ENCODE data around the gene ZFP1.
"Not testable (repeated sequence)": the region's sequence is repeated elsewhere in the genome, so short reads cannot be mapped to it uniquely, and the experiment has no call there.

The ZFP1 gene

DNA sequence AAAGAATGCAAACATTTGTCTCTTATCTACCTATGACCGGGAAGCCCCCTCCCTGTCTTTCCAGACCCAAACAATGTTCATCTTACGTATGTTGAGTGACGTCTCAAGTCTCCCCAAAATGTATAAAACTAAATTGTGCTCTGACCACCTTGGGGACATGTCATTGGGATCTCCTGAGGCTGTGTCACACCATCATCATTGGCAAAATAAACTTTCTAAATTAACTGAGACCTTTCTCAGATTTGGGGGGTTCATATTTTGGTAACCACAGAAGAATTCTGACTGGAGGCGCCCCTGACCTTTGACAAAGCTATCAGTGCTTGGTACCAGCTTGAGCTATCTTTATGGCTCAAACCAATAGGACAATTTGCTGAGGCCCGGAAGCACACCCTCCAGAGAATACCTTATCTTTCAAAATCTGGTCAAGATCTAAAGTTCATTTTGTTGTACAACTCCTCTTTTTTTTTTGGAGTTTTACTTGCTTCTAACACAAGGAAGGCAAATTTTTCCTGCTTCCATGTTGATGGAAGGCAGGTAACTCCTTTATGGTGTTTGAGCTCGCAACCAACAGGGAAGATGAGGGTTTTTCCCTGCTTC is 29.3 kb upstream of the ZFP1 start:
- Mint-ChIP-seq H3K36me3 (ENCODE audit: low read depth) (peaks cover 8% of the 10 kb centered on the region), H3K4me1 (ENCODE audit: low read depth) (peaks cover 14% of the 10 kb centered on the region), H3K9me3 (peaks cover 19% of the 10 kb centered on the region), H3K4me3 (no peak overlapping the region), H3K27me3 (peaks cover 8% of the 10 kb centered on the region), H3K27ac (no peak overlapping the region)
- intact Hi-C loops (cut with micrococcal nuclease) = no loop called here

DNA sequence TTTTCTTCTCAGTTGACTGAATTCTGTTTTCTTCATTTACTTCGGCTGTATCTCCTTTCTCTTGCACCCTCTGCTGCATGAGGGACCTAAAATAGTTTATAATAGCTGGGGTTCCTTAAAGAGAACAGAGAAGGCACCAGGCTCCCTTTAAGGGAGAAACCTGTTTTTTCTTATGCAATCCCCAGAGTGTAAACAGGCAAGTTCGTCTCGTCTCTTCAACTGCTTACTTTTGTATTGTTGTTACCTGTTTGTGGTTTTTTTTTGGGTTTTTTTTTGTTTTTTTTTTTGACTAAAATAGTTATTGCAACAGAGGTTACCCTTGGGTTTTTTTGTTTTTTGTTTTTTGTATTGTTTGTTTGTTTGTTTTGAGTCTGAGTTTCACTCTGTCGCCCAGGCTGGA is 28.1 kb upstream of the ZFP1 start:
- Mint-ChIP-seq H3K36me3 (ENCODE audit: low read depth) (no peaks in the 10 kb centered on the region), H3K4me3 (no peak overlapping the region), H3K27ac (no peak overlapping the region), H3K9me3 (peaks cover 19% of the 10 kb centered on the region), H3K4me1 (ENCODE audit: low read depth) (peaks cover 14% of the 10 kb centered on the region), H3K27me3 (peaks cover 3% of the 10 kb centered on the region)
- intact Hi-C loops (cut with micrococcal nuclease) = no loop called here

DNA sequence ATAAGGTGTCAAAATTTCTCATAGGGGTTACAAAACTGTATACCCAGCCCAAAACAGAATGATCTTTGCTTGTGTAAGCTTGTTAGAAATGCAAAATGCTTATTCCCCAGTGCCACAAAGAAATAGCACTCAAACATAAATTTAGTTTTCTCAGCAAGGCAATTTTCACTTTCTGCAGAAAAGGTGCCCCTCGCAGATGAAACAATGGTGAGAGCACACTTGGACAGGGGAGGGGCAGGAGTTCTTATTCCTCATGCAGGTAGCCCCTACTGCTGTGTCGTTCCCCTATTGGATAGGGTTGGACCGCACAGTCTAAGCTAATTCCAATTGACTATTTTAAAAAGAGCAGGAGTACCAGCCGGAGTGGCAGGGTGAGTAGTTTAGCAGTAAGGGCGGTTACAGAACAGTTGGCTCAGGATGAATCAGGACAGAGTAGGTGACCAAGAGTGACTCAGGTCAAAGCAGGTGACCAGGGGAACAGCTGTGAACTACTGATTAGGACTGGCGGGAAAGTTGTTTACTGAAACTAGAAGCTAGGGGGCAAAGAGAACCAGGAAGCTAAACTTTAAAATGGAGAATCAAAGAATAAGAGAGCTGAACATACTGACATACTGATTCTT is 26.3 kb upstream of the ZFP1 start:
- Mint-ChIP-seq H3K4me1 (ENCODE audit: low read depth) (no peaks in the 10 kb centered on the region), H3K27ac (no peak overlapping the region), H3K9me3 (peaks cover 20% of the 10 kb centered on the region), H3K4me3 (no peak overlapping the region), H3K36me3 (ENCODE audit: low read depth) (no peaks in the 10 kb centered on the region), H3K27me3 (peaks cover 3% of the 10 kb centered on the region)
- intact Hi-C loops (cut with micrococcal nuclease) = no loop called here

DNA sequence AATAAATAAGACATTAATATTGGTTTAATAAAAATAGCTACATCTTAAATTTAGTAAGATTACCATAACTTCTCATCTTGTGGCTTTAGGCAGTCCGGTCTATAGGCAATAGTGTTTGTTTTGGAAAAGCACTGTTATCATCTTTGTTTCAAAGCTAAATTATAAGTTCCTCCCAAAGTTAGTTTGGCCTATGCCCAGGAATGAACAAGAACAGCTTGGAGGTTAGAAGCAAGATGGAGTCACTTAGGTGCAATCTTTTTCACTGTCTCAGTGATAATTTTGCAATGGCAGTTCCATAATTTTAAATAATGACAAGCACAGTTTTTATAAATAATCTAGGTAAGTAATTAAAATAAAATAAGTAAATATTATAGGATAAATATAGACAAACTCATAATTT is 25.7 kb upstream of the ZFP1 start:
- Mint-ChIP-seq H3K9me3 (peaks cover 25% of the 10 kb centered on the region), H3K27me3 (peaks cover 4% of the 10 kb centered on the region), H3K36me3 (ENCODE audit: low read depth) (no peaks in the 10 kb centered on the region), H3K4me1 (ENCODE audit: low read depth) (no peaks in the 10 kb centered on the region), H3K4me3 (no peak overlapping the region), H3K27ac (no peak overlapping the region)
- intact Hi-C loops (cut with micrococcal nuclease) = no loop called here

DNA sequence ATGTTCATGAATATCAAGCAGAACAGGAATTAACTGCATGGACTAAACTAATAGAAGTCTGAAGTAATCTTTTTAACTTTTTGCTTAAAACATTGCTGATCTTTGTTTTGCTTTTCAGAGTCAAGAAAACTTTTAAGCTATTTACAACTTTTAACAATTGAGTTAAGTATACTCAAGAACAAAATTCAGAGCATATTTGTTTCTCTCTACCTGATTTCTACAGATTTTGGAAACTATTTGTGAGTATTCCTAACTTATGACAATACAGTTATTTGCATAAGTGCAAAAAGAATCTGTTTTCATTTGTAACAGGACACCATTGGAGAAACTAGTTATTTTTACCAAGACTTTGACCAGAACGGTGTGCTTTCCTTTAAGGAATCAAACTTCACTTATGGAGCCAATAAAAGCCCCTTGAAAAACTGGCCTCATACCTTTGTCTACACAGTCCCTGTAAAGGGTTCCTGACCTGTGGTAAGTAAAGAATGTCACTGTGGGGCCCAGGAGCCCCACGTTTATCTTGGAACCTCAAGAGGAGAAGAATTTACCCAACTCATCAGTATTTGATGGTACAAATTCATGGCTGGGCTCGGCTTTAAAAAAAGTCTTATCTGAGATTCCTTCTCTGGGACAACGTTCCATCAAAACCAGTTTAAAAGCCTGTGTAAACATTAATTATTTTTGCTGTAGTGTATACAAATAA is 20.5 kb upstream of the ZFP1 start:
- Mint-ChIP-seq H3K27ac (no peak overlapping the region), H3K4me1 (ENCODE audit: low read depth) (peaks cover 13% of the 10 kb centered on the region), H3K36me3 (ENCODE audit: low read depth) (no peaks in the 10 kb centered on the region), H3K27me3 (peaks cover 36% of the 10 kb centered on the region), H3K4me3 (no peak overlapping the region), H3K9me3 (peaks cover 7% of the 10 kb centered on the region)
- intact Hi-C loops (cut with micrococcal nuclease) = no loop called here

DNA sequence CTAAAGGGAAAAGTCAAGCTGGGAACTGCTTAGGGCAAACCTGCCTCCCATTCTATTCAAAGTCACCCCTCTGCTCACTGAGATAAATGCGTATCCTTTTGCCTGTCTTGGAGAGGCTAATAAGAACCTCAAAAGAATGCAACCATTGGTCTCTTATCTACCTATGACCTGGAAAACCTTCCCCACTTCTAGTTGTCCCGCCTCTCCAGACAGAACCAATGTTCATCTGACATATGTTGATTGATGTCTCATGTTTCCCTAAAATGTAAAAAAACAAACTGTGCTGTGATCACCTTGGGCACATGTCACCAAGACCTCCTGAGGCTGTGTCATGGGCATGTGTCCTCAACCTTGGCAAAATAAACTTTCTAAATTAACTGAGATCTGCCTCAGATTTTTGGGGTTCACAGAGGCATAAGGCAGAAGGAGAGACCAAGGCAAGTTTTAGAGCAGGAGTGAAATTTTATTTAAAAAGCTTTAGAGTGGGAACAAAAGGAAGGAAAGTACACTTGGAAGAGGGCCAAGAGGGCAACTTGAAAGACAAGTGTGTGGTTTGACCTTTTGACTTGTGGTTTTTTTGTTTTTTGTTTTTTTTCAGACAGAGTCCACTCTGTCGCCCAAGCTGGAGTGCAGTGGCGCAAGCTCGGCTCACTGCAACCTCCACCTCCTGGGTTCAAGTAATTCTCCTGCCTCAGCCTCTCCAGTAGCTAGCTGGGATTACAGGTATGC is 18.7 kb upstream of the ZFP1 start:
- H3K9me3 Mint-ChIP-seq; H3K4me3 Mint-ChIP-seq; H3K27ac Mint-ChIP-seq; intact Hi-C loops (cut with micrococcal nuclease); H3K36me3 Mint-ChIP-seq (ENCODE audit: low read depth): not testable (repeated sequence)
- peaks cover 37% of the 10 kb centered on the region for H3K27me3 Mint-ChIP-seq
- peaks cover 13% of the 10 kb centered on the region for H3K4me1 Mint-ChIP-seq (ENCODE audit: low read depth)

DNA sequence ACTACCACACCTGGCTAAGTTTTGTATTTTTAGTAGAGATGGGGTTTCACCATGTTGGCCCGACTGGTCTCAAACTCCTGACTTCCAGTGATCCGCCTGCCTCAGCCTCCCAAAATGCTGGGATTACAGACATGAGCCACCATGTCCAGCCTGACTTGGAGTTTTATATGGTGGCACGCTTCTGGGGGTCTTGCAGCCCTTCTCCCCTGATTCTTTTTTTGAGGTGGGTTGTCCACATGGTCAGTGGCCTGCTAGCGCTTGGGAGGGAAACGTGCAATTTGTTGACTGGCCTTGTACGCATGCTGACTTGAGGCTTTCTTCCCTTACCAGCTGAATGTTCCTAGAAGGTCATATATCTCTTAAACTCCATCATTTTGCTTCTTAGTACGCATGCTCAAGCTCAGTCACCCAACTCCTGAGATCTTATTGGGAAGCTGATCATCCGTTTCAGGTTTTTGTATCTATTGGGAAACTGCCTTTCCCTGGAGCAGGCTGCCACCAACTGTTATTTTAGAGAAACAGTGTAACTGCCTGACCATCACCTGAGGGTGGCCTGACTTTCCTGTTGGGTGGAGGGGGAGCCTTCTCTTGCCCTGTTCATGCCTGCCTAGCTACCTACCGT is 18.1 kb upstream of the ZFP1 start:
- no peak overlapping the region for H3K4me3 Mint-ChIP-seq
- intact Hi-C loops (cut with micrococcal nuclease) = no loop called here
- peaks cover 7% of the 10 kb centered on the region for H3K9me3 Mint-ChIP-seq
- H3K27me3 Mint-ChIP-seq = peaks cover 37% of the 10 kb centered on the region
- no peaks in the 10 kb centered on the region for H3K36me3 Mint-ChIP-seq (ENCODE audit: low read depth)
- H3K27ac Mint-ChIP-seq = no peak overlapping the region
- peaks cover 13% of the 10 kb centered on the region for H3K4me1 Mint-ChIP-seq (ENCODE audit: low read depth)

DNA sequence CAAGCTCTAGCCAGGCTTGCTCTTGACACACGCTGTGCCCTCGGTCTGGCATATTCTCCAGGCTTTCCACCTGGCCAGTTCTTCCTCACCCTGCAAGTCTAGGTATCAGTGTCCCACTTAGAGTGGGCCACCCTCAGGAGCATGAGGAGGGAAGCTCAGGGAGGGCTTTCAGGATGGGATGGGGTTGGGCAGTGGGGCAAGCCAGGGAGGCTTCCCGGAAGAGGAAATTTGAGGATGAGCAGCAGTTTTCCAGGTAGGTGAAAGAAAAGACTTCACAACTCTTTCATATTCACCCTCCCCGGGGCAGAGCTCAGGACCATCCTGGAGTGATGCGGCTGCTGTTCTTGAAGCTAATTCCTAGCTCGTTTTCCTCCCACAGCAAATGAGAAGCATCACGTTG is 17.2 kb upstream of the ZFP1 start:
- Mint-ChIP-seq H3K9me3 (peaks cover 7% of the 10 kb centered on the region), H3K4me1 (ENCODE audit: low read depth) (peaks cover 13% of the 10 kb centered on the region), H3K27me3 (peaks cover 39% of the 10 kb centered on the region), H3K36me3 (ENCODE audit: low read depth) (no peaks in the 10 kb centered on the region), H3K27ac (no peak overlapping the region), H3K4me3 (no peak overlapping the region)
- intact Hi-C loops (cut with micrococcal nuclease) = no loop called here

DNA sequence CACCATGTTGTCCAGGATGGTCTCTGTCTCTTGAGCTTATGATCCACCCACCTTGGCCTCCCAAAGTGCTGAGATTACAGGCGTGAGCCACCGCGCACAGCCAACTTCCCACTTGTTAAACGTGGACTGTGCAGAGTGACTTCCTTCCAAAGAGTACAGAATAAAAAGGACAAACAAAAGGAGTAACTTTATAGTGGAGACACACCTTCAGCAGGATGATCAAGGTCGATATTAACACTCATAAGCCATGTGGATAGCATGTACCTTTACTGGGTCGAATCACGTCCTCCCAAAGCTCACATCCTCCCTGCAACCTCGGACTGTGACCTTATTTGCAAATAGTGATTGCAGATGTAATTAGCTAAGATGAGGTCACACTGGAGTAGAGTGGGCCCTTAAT is 10.1 kb upstream of the ZFP1 start:
- Mint-ChIP-seq H3K27me3 (peaks cover 14% of the 10 kb centered on the region), H3K27ac (no peak overlapping the region), H3K4me3 (no peak overlapping the region), H3K4me1 (ENCODE audit: low read depth) (peaks cover 7% of the 10 kb centered on the region), H3K9me3 (no peaks in the 10 kb centered on the region), H3K36me3 (ENCODE audit: low read depth) (no peaks in the 10 kb centered on the region)
- intact Hi-C loops (cut with micrococcal nuclease) = no loop called here

DNA sequence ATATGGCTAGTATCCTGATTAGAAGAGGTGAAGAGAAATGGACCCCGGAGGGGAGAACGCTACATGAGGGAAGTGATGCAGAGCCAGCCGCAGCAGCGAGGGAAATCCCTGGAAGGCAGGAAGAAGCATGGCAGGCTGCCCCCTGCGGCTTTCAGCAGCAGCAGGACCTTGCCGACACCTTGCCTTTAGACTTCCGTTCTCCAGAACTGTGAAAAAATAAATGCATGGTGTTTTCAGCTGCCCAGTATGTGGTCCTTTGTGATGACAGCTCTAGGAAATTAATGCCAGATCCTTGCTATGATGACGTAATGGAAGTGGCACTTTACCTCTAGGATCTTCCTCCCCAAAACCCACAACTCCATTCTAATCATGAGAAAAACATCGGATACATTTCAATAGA is 9.7 kb upstream of the ZFP1 start:
- Mint-ChIP-seq H3K36me3 (ENCODE audit: low read depth) (no peaks in the 10 kb centered on the region), H3K4me1 (ENCODE audit: low read depth) (peaks cover 7% of the 10 kb centered on the region), H3K9me3 (no peaks in the 10 kb centered on the region), H3K27ac (no peak overlapping the region), H3K4me3 (no peak overlapping the region), H3K27me3 (peaks cover 14% of the 10 kb centered on the region)
- intact Hi-C loops (cut with micrococcal nuclease) = no loop called here

DNA sequence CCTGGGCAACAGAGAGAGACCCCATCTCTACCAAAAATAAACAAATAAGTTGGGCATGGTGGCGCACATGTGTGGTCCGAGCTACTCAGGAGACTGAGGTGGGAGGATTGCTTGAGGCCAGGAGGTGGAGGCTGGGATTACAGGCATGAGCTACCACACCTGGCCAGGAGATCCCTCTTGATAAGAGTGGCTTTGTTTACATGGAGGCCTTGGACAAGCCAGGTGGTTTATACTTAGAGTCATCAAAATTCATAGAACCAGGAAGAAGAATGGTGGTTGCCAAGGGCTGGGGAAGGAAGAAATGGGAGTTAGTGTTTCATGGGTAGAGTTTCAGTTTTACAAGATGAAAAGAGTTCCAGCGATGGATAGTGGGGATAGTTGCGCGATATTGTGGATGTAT is 8.8 kb upstream of the ZFP1 start:
- H3K36me3 Mint-ChIP-seq (ENCODE audit: low read depth) = no peaks in the 10 kb centered on the region
- H3K27ac Mint-ChIP-seq = no peak overlapping the region
- H3K4me1 Mint-ChIP-seq (ENCODE audit: low read depth) = peaks cover 7% of the 10 kb centered on the region
- intact Hi-C loops (cut with micrococcal nuclease) = no loop called here
- no peak overlapping the region for H3K4me3 Mint-ChIP-seq
- no peaks in the 10 kb centered on the region for H3K9me3 Mint-ChIP-seq
- peaks cover 13% of the 10 kb centered on the region for H3K27me3 Mint-ChIP-seq

DNA sequence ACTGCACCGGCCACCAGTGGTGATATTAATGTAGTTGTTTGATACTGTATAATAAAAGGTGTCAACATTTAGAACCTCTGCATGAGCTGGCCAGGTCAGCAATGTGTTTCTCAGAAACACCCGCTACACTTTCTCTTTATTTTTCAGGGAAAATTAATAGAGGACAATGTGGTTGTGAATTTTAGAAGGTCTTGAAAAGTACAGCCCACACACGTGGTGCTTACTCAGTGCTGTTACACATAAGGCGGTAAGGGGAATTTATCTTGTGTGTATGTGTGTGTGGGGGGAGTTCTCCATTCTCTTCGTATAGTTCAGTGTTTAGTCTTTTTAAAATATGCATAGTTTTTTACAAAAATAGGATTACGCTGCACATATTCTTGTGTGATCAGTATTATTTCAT is 4.4 kb upstream of the ZFP1 start:
- H3K4me1 Mint-ChIP-seq (ENCODE audit: low read depth) = peaks cover under 1% of the 10 kb centered on the region
- peaks cover 5% of the 10 kb centered on the region for H3K27me3 Mint-ChIP-seq
- intact Hi-C loops (cut with micrococcal nuclease) = no loop called here
- H3K36me3 Mint-ChIP-seq (ENCODE audit: low read depth) = no peaks in the 10 kb centered on the region
- peaks cover 10% of the 10 kb centered on the region for H3K9me3 Mint-ChIP-seq
- H3K27ac Mint-ChIP-seq = no peak overlapping the region
- H3K4me3 Mint-ChIP-seq = no peak overlapping the region

DNA sequence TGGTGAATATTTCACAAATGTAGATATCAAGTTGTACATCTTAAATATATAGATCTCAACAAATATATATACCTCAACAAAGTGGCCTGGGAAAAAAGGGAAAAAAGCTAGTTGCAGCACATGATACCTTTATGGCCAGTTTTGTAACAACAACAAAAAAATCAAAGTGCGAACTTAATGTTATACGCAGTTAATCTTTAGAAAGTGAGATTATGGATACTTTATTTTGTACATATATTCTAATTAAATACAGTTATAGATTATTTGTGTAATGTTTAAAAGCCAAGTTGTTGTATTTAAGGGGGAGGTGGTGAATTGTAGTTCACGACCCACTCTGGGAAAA is 385 bp upstream of the ZFP1 start:
- no peak overlapping the region for H3K4me3 Mint-ChIP-seq
- H3K9me3 Mint-ChIP-seq = peaks cover 34% of the 10 kb centered on the region
- intact Hi-C loops (cut with micrococcal nuclease) = loop anchor here (1.0 to 2.0 kb wide), 2 partner anchors 31 to 163 kb away; partner anchors contain the start of genes LDHD and WDR59
- H3K36me3 Mint-ChIP-seq (ENCODE audit: low read depth) = peaks cover 23% of the 10 kb centered on the region
- peak overlapping the region; percentile 79 for H3K27ac Mint-ChIP-seq
- H3K27me3 Mint-ChIP-seq = peaks cover 5% of the 10 kb centered on the region
- peaks cover 10% of the 10 kb centered on the region for H3K4me1 Mint-ChIP-seq (ENCODE audit: low read depth)

DNA sequence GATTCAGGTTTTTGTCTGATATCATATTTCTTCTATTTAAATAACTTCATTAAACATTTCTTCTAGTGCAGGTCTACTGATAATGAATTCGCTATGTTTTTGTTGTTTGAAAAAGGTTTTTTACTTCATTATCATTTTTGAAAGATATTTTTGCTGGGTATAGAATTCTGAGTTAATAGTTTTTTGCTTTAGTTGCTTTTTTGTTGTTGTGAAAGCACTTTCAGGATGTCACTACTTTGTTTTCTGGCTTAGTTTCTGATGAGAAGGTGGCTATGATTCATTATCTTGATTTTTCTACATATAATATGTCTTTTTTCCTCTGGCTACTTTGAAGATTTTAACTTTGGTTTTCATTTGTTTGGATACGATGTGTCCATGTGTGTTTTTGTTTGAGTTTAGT is 3.5 kb downstream of the ZFP1 start:
- intact Hi-C loops (cut with micrococcal nuclease) = no loop called here
- no peak overlapping the region for H3K4me3 Mint-ChIP-seq
- H3K36me3 Mint-ChIP-seq (ENCODE audit: low read depth) = peaks cover 52% of the 10 kb centered on the region
- H3K27ac Mint-ChIP-seq = no peak overlapping the region
- H3K27me3 Mint-ChIP-seq = no peaks in the 10 kb centered on the region
- H3K4me1 Mint-ChIP-seq (ENCODE audit: low read depth) = peaks cover 10% of the 10 kb centered on the region
- H3K9me3 Mint-ChIP-seq = peaks cover 33% of the 10 kb centered on the region
